GM19193 (cell line): Measurements from ENCODE around the gene RIT1.

ENCODE experiments used
- POLR2A ChIP-seq: IDR thresholded peaks from 4 replicates; pipeline ENCODE4 v1.6.1; 2011; ENCODE audit not compliant: insufficient read depth, insufficient read length; ENCODE audit errors: extremely low read depth

Gene RIT1

DNA sequence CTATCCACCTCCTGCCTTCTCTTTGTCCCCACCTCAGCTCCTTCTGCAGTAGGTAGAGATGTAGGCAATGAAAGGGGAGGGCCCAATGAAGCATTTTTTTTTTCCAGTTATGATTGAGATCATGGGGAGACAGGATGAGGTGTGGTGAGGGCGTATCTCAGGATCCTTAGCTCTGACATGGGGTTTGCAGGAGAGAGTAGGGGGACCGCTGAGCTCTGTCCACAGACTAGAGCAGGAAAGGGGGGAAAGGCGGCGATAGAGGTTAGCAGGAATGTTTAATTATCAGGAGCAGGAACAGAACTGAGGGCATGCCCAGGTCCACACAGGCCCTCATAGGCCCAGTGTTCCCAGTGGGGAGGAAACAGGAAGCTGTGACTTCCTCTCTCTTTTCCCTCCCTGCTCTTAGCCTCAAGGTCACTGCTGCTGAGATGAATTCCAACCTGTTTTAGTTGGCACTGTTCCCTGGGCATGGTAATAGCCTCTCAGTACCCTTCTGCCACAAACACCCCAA lies 29.4 kb upstream of the RIT1 start:
- no peak for TF ChIP-seq POLR2A

- no peak for TF ChIP-seq POLR2A
Measured at GRCh38 chr1:155938220-155938627, 27.1 kb upstream of the RIT1 start.

- TF ChIP-seq POLR2A = no peak
Measured at GRCh38 chr1:155934936-155935590, 23.9 kb upstream of the RIT1 start.

DNA sequence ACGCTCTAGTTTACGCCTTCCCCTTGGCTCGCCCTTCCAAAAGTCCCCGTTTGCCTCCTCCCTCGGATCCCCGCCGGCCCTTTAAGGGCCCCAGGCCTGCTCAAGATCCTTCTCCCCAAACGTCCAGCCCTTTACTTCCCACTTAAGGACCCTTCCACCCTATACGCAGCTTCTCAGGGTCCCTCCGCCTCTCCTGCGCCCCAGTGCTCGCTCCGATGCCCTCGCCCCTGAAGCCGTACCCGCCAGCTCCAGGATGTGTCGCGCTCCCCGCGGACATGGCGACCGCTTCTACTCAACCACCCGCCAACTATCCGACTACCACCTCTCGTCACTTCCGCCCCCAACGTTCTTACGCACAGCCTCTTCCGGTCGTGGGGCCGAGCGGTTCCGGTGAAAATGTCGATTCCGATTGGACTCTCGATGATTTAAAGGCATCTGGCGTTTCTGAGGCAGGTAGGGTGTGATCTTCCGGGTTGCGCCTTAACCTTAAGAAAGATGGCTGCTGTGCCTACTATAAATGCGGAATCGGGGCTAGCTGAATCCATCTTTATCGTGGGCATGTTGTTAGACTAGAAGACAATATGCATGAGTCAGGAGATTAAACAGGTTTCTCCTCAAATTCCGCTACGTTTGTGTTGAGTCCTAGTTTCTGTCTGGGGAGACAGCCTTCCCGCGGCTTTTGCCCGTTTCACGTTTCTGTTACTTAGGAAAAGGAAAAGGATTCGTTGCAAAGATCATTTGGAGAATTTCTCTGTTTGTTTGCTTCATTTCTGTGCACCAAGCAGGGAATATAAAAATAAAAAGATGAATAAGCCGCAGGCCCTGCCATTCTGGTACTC lies 23.2 kb upstream of the RIT1 start, which contains the start of gene KHDC4:
Gene KHDC4, minus strand, starts transcription at position 317 of the 839 bp plus-strand sequence. Its CDS starts 40 bp downstream, at position 277.
- TF ChIP-seq POLR2A = peak; percentile 98

DNA sequence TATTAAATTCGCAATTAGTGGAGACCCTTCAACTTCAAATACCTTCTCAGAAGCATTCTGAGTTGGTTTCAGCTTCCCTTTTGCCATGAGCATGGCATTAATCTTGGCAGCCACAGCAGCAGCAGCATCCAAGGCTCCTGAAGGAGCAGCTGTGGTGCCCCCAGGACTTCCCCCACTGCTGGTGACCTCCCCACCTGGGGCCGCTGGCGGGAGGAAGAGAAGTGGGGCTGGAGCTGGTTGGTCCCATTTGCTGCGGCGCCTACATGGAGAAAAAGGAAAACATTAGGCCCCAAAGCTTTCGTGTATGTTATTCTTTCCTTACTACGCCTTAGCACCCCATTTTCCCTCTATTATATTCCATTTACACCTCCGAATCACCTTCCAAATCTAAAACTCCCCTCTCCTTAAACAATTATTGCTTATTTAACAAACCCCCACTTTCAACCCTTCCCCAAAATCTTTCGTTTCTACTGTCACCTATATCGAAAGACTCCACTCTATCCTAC lies 22.5 kb upstream of the RIT1 start:
- TF ChIP-seq POLR2A = no peak

GRCh38 chr1:155932487-155932886 lies 21.3 kb upstream of the RIT1 start:
- TF ChIP-seq POLR2A = no peak

GRCh38 chr1:155932081-155932480 lies 20.9 kb upstream of the RIT1 start:
- TF ChIP-seq POLR2A = no peak

DNA sequence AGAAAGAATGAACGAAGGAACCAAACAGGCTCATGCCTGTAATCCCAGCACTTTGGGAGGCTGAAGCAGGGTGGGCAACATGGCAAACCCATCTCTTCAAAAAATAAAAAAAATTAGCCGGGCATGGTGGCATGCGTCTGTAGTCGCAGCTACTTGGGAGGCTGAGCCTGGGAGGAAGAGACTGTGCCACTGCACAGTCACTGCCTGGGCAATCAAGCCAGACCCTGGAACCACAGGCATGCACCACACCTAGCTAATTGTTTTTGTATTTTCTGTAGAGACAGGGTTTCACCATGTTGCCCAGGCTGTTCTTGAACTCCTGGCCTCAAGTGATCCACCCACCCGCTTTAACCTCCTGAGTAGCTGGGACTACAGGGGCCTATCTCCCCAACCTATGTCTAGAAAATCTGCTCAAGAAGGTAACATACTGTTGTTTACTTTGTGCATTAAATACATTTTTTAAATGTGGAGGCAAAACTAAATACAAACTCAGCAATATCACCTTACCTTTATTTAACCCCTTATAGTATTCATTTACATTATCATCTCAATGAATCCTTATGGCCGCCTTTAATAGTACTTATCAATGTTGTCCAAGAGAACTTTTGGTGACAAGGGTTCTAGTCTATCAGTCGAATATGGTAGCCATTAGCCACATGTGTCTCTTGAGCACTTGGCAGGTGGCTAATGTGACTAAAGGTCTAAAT lies 20.3 kb upstream of the RIT1 start:
- no peak for TF ChIP-seq POLR2A

GRCh38 chr1:155929057-155929456 lies 17.9 kb upstream of the RIT1 start:
- no peak for TF ChIP-seq POLR2A

DNA sequence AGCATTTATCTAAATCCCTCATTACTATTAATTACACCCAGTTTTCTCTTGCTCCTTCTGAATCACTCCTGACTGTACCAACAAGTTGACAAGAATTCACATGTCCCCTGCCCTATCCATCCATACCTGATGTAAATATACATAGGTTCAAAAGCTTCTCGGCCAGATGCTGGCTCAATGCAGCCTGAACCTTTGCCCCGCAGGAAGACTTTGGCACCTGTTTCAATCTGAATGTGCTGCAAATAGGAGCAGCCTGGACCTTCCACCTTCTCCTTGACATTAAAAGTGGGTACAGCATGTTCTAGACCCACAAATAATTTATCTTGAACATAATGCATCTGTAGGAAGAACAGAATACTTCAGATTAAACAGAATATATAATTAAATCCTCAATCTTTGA lies 14.4 kb upstream of the RIT1 start:
- TF ChIP-seq POLR2A = no peak

DNA sequence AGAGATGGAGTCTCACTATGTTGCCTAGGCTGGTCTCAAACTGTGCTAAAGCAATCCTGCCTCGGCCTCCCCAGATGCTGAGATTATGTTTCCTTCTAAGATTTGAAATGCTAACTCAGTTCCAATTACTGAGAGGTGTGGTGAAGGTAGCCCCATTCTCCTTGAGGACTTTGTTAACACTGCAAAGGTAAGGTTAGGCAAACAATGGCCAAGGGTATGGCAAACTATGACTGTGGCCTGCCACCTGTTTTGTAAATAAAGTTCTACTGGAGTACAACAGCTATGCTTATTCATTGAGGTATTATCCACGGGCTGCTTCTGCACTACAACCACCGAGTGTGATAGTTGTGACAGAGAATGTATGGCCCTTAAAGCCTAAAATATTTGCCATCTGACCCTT lies 9.6 kb upstream of the RIT1 start:
- no peak for TF ChIP-seq POLR2A

DNA sequence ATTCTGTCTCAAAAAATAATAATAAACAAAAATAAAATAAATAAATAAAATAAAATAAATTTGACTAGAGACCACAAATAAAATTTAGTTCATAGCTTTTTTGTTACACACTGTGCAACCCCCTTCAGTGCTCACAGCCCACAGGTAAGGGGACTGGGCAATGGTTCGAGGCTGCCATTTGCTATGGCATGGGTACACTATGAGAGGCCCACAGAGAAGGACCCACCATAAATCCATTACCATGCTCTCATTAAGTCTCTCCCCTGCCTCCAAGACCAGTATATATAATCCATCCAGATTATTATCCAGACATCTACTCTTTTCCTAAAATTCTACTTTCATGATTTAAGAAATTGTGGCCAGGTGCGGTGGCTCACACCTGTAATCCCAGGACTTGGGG lies 8.7 kb upstream of the RIT1 start:
- no peak for TF ChIP-seq POLR2A

DNA sequence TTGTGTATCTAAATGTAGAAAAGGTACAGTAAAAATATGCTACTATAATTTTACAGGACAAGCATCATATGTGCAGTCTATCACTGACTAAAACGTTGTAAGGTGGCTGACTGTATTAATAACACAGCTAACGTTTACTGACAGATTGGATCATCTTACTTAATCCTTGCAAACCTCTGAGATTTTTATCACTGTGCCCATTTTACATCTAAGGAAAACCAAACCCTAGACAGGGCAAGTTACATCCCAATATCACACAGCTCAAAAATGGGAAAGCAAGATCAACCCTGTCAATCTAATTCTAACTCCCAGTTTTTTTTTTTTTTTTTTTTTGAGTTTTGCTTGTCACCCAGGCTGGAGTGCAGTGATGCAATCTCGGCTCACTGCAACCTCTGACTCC lies 7.5 kb upstream of the RIT1 start:
- TF ChIP-seq POLR2A = no peak

DNA sequence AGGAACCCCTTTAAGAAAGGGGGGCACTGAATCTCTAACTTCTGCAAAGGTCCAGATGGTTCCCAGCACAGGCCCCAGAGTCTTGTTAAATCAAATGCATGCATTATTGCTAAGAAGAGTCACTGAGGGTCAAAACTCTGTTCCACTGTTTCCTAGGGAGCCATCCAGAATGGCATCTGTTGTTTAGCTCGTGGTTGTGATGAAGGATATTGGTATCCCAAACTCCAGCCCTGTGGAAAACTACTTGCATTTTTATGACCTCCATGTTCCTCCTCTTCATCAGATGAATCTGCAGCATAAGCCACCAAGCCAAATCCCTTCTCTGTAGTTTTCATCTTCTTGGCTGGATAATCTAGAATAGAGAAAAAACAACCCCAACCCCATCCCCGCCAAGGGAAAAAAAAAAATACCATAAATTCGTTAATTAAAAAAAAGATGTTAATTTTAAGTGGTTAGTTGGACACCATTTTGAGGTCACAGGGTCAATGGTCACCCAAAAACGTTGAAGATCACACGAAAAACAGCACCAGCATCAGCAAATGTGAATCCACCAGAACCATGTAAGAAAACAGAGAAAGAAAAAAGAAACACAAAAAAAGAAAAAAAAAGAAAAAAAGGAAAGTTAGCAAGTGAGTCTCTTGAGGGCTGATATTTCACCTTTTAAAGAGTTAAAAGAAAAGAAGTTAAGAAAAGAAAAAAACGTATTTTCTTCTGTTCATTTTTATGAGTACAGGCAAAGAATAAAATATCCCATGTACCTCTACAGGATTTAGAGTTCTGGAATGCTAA lies 3.0 kb upstream of the RIT1 start:
- TF ChIP-seq POLR2A = no peak
